Neural progenitor cell (in vitro differentiated cells): ENCODE results near the gene SDK1.

ENCODE experiments used
- EZH2 ChIP-seq: fragments of 200-600 bp; sonication (generic); IDR thresholded peaks from 2 replicates; pipeline ENCODE4 v1.6.1; 2017; ENCODE audit warnings: antibody characterized with exemption, mild to moderate bottlenecking, moderate library complexity
- TF ChIP-seq, protein P1 (sequence below): fragments of 200-600 bp; sonication (generic); IDR thresholded peaks from 2 replicates; pipeline ENCODE4 v1.5.1; 2017; ENCODE audit warnings: antibody characterized with exemption, mild to moderate bottlenecking

DNA sequence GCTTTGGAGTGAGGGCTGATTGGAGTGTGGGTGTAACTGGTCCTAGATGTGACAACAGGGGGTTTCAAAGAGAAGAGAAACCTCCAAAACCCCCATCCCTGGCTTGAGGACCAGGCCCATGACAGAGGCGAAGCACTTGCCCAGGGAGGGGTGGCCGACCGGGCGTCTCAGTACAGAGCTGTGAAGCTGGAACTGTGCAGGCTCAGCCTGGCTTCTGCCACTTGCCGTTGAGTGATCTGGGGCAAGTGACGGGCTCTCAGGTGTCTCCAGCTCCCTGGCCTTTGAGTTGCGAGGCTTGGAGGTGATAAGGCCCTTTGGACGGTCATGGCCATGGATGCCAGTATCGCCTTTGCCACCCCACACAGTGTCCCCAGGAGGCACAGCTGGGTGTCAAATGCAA is 849.7 kb downstream of the SDK1 start:
- TF ChIP-seq, protein P1, sequence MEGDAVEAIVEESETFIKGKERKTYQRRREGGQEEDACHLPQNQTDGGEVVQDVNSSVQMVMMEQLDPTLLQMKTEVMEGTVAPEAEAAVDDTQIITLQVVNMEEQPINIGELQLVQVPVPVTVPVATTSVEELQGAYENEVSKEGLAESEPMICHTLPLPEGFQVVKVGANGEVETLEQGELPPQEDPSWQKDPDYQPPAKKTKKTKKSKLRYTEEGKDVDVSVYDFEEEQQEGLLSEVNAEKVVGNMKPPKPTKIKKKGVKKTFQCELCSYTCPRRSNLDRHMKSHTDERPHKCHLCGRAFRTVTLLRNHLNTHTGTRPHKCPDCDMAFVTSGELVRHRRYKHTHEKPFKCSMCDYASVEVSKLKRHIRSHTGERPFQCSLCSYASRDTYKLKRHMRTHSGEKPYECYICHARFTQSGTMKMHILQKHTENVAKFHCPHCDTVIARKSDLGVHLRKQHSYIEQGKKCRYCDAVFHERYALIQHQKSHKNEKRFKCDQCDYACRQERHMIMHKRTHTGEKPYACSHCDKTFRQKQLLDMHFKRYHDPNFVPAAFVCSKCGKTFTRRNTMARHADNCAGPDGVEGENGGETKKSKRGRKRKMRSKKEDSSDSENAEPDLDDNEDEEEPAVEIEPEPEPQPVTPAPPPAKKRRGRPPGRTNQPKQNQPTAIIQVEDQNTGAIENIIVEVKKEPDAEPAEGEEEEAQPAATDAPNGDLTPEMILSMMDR: no peak
- no peak for TF ChIP-seq EZH2
